Right cardiac atrium (tissue), 5 donors: ENCODE data around the gene FAM3D. TPM values are rescaled to one million over a fixed set of nuclear protein-coding genes. Genes with fewer than 3 reads are reported as not detected.
A peak's percentile ranks its signal among the peaks of the same experiment; 100 is the strongest.

Experiments used
- ATAC-seq, 2 donors: fragments of 200-7000 bp; cut with Tn5 transposase; one replicate each; pipeline versions ENCODE4 v1.8.0 to v1.9.1; 2020; ENCODE audit warnings: moderate library complexity in 2 of 2, mild to moderate bottlenecking in 1 of 2
- DNase-seq, 3 donors: peaks; one replicate each; pipeline ENCODE4 v3.0.0-alpha.2; 2020
- H3K27ac ChIP-seq: one replicate; pipeline ENCODE4 v1.5.1; 2013; ENCODE audit warnings: mild to moderate bottlenecking, low read length, control low read depth, moderate library complexity
- H3K27me3 ChIP-seq: one replicate; pipeline ENCODE4 v1.6.1; 2013; ENCODE audit not compliant: control insufficient read depth, insufficient read depth
- H3K4me1 ChIP-seq: one replicate; pipeline ENCODE4 v1.6.1; 2013; ENCODE audit warnings: low read length; ENCODE audit not compliant: control insufficient read depth, insufficient read depth
- H3K4me3 ChIP-seq: one replicate; pipeline ENCODE4 v1.5.1; 2013; ENCODE audit warnings: low read length, control low read depth
- H3K9me3 ChIP-seq: one replicate; pipeline ENCODE4 v1.6.1; 2013; ENCODE audit warnings: low read length; ENCODE audit not compliant: control insufficient read depth
- WGBS: extraction: QIAGEN DNeasy Blood & Tissue Kit; methylation state at CpG from one replicate; pipeline ENCODE4 v1.1.7; 2013; 5-methylcytosine and 5-hydroxymethylcytosine counted together
- intact Hi-C, 4 donors: fragments of 100-400 bp; cut with DNase I; formaldehyde crosslinking; loops; one replicate each; pipeline versions ENCODE4 v1.11.0 to v1.14.0; 2022 to 2023
- polyA plus RNA-seq: library from polyadenylated mRNA; stranded (reverse); fragments of 200-250 nt; gene quantifications from one replicate; pipeline ENCODE4 v1.2.3, GENCODE V29; 2013
- total RNA-seq, 4 donors: library from RNA; stranded (reverse); fragmentation: NEBNext Ultra II Directional; extraction: Animal tissue kit (Norgen Biotek cat#: 25700); gene quantifications; one replicate each; pipeline ENCODE4 v1.2.1, GENCODE V29; 2021
- donor health status: healthy with polysubstance abuse.
- donor health status: DM: no; HTN: yes; CAD: no.
- donor health status: DM: no; HTN: no; CAD: no.
- donor health status: DM: no; HTN: yes; CAD: no; lungs with severe emphysema.
- donor health status: DM: yes; HTN: yes; CAD: no.

FAM3D gene
- total and polyA plus RNA-seq, 5 donors = 0.14 to 0.37 (median 0.28) TPM

DNA sequence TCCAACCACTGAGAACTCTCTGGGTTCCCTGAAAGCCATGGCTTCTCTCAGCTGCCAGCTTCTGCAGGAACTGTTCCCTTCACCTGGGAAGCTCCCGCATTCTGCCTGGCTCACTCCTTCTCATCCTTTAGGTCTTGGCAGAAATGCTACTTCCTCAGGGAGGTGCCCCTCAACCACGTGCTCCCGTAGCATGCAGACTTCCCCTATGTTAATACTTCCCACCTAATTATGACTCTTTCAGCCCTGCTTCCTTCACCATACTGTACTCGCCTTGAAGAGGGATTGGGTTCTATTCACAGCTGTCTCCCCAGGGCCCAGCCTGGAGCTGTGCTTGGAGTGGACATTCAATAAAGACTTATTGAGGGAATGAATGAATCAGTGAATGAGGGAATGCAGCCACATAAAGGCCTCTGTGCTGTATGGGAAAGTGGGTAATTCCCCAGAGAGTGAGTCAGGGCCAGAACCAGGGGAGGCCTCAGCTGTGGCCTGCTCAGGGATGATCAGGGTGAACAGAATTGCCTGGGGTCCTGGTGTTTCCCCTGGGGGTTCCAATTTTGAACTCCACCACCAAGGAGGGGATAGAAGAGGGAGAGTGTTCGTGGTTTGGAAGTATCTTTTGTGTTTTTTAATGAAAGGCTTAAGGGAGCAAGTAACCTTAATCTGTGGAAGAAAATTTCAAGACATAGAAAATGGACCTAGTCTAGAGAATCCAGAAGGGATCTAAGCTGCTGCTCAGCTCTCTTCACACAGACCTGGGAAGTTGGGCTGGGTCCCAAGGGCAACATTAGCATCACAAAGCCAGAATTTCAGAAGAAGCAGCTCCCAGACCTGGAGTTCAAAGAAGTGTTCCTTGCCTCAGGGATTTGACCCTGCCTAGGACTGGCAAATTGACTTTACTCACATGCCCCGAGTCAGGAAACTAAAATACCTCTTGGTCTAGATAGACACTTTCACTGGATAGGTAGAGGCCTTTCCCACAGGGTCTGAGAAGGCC is 74.8 kb downstream of the FAM3D start:
- Histone ChIP-seq H3K4me1 (no peaks in the 10 kb centered on the region), H3K27me3 (no peaks in the 10 kb centered on the region), H3K27ac (no peak overlapping the region), H3K9me3 (no peaks in the 10 kb centered on the region), H3K4me3 (no peak overlapping the region)
- no peak for ATAC-seq
- WGBS = 68% methylated on average over 6 of the region's 6 CpGs
- intact Hi-C loops = no loop called here
- DNase-seq = no peak

DNA sequence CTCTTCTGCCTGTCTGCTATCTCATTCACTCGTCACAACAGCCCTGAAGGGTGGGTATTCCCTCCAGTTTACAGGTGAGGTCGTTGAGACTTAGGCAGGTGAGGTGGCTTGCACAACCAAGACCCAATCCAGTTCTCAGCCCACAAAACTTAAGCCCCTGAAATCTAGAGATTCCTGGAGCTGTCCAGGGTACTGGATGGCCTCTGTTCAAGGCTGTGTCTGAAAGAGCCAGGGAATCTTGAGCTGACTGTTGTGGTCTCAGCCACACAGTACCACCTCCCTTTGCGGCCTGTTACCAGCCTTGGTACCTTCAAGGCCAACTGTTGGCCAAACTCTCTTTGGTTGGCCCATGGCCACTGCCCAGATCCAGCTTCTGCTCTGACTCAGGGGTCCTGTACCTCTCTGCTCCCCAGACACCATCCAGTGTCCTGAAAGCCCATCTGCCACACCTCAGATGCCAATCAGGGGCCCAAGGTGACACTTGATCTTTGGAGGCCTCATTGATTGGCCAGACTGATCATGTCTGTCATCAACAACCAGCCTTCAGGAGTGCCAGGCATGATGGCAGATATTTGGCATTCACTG is 78.5 kb downstream of the FAM3D start:
- intact Hi-C loops = loop anchor here in 1 of 4 donors (5.0 kb wide), 1 partner anchor 39 kb away; no protein-coding TSS in a partner anchor
- WGBS = 29% methylated on average over 3 of the region's 3 CpGs
- no peaks in the 10 kb centered on the region for H3K4me1 ChIP-seq

GRCh38 chr3:58586776-58587192 is 79.8 kb downstream of the FAM3D start:
- Histone ChIP-seq H3K27me3 (no peaks in the 10 kb centered on the region), H3K9me3 (no peaks in the 10 kb centered on the region), H3K4me3 (no peak overlapping the region), H3K4me1 (no peaks in the 10 kb centered on the region), H3K27ac (no peak overlapping the region)
- 10% methylated on average over 44 of the region's 44 CpGs for WGBS
- ATAC-seq (no peak), DNase-seq (peak in 1 of 3 donors; percentile 57)
- intact Hi-C loops = loop anchor here in 1 of 4 donors (5.0 kb wide), 1 partner anchor 41 kb away; no protein-coding TSS in a partner anchor

More for the DNA sequence above, 78.5 kb downstream of the FAM3D start:
- H3K4me3 ChIP-seq = no peak overlapping the region
- H3K27me3 ChIP-seq = no peaks in the 10 kb centered on the region
- ATAC-seq (no peak), DNase-seq (no peak)
- no peak overlapping the region for H3K27ac ChIP-seq
- no peaks in the 10 kb centered on the region for H3K9me3 ChIP-seq

- no peak for ATAC-seq
Observed at GRCh38 chr3:58585994-58586393, 80.6 kb downstream of the FAM3D start.

DNA sequence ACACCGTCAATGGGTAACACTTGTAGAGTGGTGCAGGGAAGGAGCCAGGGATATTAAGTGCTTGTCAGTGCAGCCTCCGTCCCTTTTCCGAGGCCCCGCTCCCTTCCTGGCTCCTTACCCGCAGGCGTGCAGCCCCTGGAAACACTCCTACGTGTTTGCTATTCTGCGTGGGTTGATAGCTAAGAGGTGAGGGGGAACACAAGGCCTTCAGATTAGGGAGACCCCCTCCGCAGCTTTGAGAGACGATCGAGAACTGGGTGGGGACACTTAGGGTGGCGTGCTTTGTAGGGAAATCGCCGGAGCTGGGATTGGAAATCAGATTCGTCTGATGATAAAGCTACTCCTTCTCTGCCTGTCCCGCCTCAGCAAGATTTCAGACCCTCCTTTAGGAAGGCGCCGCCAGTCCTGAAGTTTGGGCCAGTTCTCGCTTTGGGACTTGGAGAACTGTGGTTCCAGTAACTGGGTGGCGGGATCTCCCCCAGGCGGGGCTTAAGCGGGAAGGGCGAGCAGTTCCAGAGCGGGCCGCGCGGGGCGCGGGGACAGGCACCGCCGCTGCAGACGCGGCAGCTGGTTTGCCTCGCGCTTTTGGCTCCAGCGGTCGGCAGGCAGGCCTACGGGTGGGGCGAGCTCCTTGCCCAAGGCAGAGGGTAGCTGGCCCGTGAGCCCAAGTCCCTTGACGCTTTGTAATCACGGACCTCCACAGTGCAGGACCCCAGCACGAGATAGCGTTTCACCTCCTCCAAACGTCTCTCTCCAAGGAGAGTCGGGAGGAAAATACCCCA is 81.4 kb downstream of the FAM3D start:
- no peaks in the 10 kb centered on the region for H3K4me1 ChIP-seq
- DNase-seq = peak; percentile 93 to 97 (median 95)
- H3K27me3 ChIP-seq = no peaks in the 10 kb centered on the region
- peak; percentile 97 for ATAC-seq
- peak overlapping the region; percentile 77 for H3K4me3 ChIP-seq
- 4% methylated on average over 46 of the region's 46 CpGs for WGBS
- intact Hi-C loops = loop anchor here in 1 of 4 donors (5.0 kb wide), 1 partner anchor 42 kb away; no protein-coding TSS in a partner anchor
- no peaks in the 10 kb centered on the region for H3K9me3 ChIP-seq
- peak overlapping the region; percentile 98 for H3K27ac ChIP-seq

More at GRCh38 chr3:58585994-58586393, 80.6 kb downstream of the FAM3D start:
- Histone ChIP-seq H3K9me3 (no peaks in the 10 kb centered on the region), H3K27ac (no peak overlapping the region), H3K27me3 (no peaks in the 10 kb centered on the region), H3K4me3 (no peak overlapping the region), H3K4me1 (no peaks in the 10 kb centered on the region)
- no peak for DNase-seq
- intact Hi-C loops = loop anchor here in 1 of 4 donors (5.0 kb wide), 1 partner anchor 41 kb away; no protein-coding TSS in a partner anchor
- 43% methylated on average over 8 of the region's 8 CpGs for WGBS

GRCh38 chr3:58584690-58585004 is 81.9 kb downstream of the FAM3D start:
- Histone ChIP-seq H3K9me3 (no peaks in the 10 kb centered on the region), H3K4me3 (peak overlapping the region; percentile 77), H3K27ac (peak overlapping the region; percentile 98), H3K27me3 (no peaks in the 10 kb centered on the region), H3K4me1 (no peaks in the 10 kb centered on the region)
- DNase-seq = no peak
- intact Hi-C loops = loop anchor here in 1 of 4 donors (5.0 kb wide), 1 partner anchor 43 kb away; no protein-coding TSS in a partner anchor
- ATAC-seq = no peak
- 26% methylated on average over 10 of the region's 10 CpGs for WGBS

Other genes with a start within 250 kb of the FAM3D start
- gene PDHB, start 232.9 kb downstream of the FAM3D start, total RNA-seq = 100 to 1,000 TPM; 115 to 148 (median 134) TPM
- gene PDHB, start 232.9 kb downstream of the FAM3D start, polyA plus RNA-seq = 242 TPM
- 10 to 100 TPM in 1 of 4 donors, 1 to 10 TPM in 3; 8.0 to 10.3 (median 8.3) TPM for gene KCTD6, start 174.7 kb downstream of the FAM3D start, total RNA-seq
- 9.7 TPM for gene KCTD6, start 174.7 kb downstream of the FAM3D start, polyA plus RNA-seq
- gene ACOX2, start 129.6 kb downstream of the FAM3D start, total RNA-seq = 10 to 100 TPM; 23.4 to 42.2 (median 40.6) TPM
- 33.9 TPM for gene ACOX2, start 129.6 kb downstream of the FAM3D start, polyA plus RNA-seq
- 10 to 100 TPM; 38.0 to 80.8 (median 58.0) TPM for gene FAM107A, start 89.4 kb downstream of the FAM3D start, total RNA-seq
- gene FAM107A, start 89.4 kb downstream of the FAM3D start, polyA plus RNA-seq = 52.7 TPM